ENCODE results near the gene GAB4. TPM values are rescaled to one million over a fixed set of nuclear protein-coding genes. Genes with fewer than 3 reads are reported as not detected.

GAB4 gene
- total RNA-seq, 1 donor from 2014 or later: not detected

- TF ChIP-seq, protein P1, sequence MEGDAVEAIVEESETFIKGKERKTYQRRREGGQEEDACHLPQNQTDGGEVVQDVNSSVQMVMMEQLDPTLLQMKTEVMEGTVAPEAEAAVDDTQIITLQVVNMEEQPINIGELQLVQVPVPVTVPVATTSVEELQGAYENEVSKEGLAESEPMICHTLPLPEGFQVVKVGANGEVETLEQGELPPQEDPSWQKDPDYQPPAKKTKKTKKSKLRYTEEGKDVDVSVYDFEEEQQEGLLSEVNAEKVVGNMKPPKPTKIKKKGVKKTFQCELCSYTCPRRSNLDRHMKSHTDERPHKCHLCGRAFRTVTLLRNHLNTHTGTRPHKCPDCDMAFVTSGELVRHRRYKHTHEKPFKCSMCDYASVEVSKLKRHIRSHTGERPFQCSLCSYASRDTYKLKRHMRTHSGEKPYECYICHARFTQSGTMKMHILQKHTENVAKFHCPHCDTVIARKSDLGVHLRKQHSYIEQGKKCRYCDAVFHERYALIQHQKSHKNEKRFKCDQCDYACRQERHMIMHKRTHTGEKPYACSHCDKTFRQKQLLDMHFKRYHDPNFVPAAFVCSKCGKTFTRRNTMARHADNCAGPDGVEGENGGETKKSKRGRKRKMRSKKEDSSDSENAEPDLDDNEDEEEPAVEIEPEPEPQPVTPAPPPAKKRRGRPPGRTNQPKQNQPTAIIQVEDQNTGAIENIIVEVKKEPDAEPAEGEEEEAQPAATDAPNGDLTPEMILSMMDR (conservative IDR thresholded peaks at IDR 0.05; ENCODE audit: low read depth, low read length): no peak
- no peak for DNase-seq (ENCODE audit: low read depth)
- no peak overlapping the region for H3K4me3 ChIP-seq (ENCODE audit: low read depth, low read length)
Observed at GRCh38 chr22:16935209-16935608, 72.8 kb downstream of the GAB4 start.

DNA sequence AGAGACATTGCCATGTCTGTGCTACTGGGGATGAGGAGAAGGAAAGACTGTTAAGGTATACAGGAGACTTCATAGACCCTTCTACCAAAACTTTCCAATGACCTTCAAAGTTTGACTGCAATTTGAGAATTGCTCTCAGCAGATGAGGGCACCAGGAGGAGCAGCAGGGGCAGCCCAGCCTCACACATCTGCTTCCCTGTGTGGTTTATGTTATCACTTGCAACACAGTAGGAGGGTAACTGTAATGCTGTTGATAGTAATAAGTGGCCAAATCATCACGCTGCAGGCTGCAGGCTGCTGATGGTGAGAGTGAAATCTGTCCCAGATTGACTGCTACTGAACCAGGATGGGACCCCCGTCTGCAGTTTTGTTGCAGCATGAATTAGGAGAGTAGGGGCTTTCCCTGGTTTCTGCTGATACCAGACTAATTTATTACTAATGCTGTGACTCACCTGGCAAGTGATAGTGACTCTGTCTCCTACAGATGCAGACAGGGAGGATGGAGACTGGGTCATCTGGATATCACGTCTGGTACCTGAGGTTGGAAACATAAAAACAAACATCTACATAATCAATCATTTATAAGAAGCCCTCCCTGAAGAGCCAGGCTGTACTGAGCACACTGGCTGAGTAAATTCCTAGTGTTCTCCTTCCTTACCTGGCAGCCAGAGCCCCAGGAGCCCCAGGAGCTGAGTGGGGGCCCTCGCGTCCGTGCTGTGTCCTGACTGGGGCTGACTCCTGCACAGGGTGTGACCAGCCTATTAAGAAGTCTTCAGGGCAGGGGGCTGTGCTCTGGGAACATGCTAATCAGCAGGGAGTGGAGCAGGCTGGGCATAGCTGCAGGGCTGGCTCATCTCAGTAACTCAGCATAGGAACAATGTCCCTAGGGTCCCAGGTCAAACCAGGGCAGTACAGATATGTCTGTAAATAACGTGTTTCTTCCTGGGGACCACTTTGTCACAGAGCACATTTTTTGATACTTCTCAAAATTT, 74.4 kb downstream of the GAB4 start:
- DNase-seq (ENCODE audit: low read depth): no peak
- TF ChIP-seq, protein P1 (conservative IDR thresholded peaks at IDR 0.05; ENCODE audit: low read depth, low read length): no peak

GRCh38 chr22:16932577-16932976, 75.4 kb downstream of the GAB4 start:
- DNase-seq (ENCODE audit: low read depth): no peak
- TF ChIP-seq, protein P1 (conservative IDR thresholded peaks at IDR 0.05; ENCODE audit: low read depth, low read length): peak; percentile 27
- no peak overlapping the region for H3K4me3 ChIP-seq (ENCODE audit: low read depth, low read length)

More for the DNA sequence above, 74.4 kb downstream of the GAB4 start:
- no peak overlapping the region for H3K4me3 ChIP-seq (ENCODE audit: low read depth, low read length)

DNA sequence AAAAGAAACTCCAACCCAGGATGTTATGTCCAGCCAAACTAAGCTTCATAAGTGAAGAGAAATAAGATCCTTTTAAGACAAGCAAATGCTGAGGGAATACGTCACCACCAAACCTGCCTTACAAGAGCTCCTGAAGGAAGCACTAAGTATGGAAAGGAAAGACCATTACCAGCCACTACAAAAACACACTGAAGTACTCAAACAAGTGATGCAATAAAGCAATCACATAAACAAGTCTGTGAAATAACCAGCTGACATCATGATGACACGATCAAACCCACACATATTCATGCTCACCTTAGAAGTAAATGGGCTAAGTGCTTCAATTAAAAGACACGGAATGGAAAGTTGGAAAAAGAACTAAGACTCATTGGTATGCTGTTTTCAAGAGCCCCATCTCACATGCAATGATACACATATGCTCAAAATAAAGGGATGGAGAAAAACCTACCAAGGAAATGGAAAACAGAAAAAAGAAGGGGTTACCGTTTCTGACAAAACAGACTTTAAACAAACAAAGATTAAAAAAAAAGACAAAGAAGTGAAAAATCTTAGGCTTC, 82.5 kb downstream of the GAB4 start:
- H3K4me3 ChIP-seq (ENCODE audit: low read depth, low read length): no peak overlapping the region
- DNase-seq (ENCODE audit: low read depth): no peak
- TF ChIP-seq, protein P1 (conservative IDR thresholded peaks at IDR 0.05; ENCODE audit: low read depth, low read length): no peak

DNA sequence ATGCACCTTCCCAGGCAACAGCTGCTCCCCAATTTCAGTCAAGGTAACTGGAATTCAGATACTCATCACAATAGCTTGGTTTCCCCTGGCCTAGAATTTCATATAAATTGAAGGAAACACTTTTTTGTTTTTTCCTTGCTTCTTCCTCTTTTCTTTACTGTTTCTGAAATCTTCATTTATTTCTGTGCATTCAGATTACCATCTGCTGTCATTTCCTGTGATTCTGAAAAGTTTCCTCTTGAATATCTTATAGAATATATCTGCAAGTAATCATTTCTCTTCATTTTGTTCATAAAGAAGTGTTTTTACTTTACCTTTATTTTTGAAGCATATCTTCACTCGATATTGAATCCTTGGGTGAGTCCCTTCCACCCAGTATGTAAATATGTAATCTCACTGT, 85.3 kb downstream of the GAB4 start:
- TF ChIP-seq, protein P1 (conservative IDR thresholded peaks at IDR 0.05; ENCODE audit: low read depth, low read length): no peak
- H3K4me3 ChIP-seq (ENCODE audit: low read depth, low read length): no peak overlapping the region
- no peak for DNase-seq (ENCODE audit: low read depth)

- TF ChIP-seq, protein P1 (conservative IDR thresholded peaks at IDR 0.05; ENCODE audit: low read depth, low read length): no peak
- no peak overlapping the region for H3K4me3 ChIP-seq (ENCODE audit: low read depth, low read length)
- no peak for DNase-seq (ENCODE audit: low read depth)
Observed at GRCh38 chr22:16922076-16922475, 85.9 kb downstream of the GAB4 start.

All from epithelial cell of proximal tubule (primary cell).